GM12874 (cell line): Measurements from ENCODE around the gene RAP1GAP2.

Source experiments
- CTCF ChIP-seq: IDR thresholded peaks from 2 replicates; pipeline ENCODE4 v1.5.1; 2011; ENCODE audit warnings: low read depth, mild to moderate bottlenecking, control low read depth, low read length, moderate library complexity; ENCODE audit not compliant: insufficient read depth

The RAP1GAP2 gene

GRCh38 chr17:2946144-2946543 lies 149.9 kb downstream of the RAP1GAP2 start:
- no peak for TF ChIP-seq CTCF

GRCh38 chr17:2947588-2947950 lies 151.3 kb downstream of the RAP1GAP2 start:
- no peak for TF ChIP-seq CTCF

- TF ChIP-seq CTCF, result no peak
Observed at GRCh38 chr17:2947996-2948550, 151.8 kb downstream of the RAP1GAP2 start.

- TF ChIP-seq CTCF, result no peak
Observed at GRCh38 chr17:2948721-2949468, 152.7 kb downstream of the RAP1GAP2 start.

GRCh38 chr17:2949469-2950044 lies 153.3 kb downstream of the RAP1GAP2 start:
- no peak for TF ChIP-seq CTCF

- no peak for TF ChIP-seq CTCF
Observed at GRCh38 chr17:2950846-2951245, 154.6 kb downstream of the RAP1GAP2 start.

GRCh38 chr17:2952174-2952845 lies 156.1 kb downstream of the RAP1GAP2 start:
- TF ChIP-seq CTCF, result no peak
